Suppressor macrophage treated with lipopolysaccharide for 4 hours (primary cell): ENCODE measurements around the gene MS4A12.
A peak's percentile ranks its signal among the peaks of the same experiment; 100 is the strongest.
"Not testable (repeated sequence)": the region's sequence is repeated elsewhere in the genome, so short reads cannot be mapped to it uniquely, and the experiment has no call there.

ENCODE experiments used
- DNase-seq: peaks from one replicate; pipeline ENCODE4 v3.0.0-alpha.2; 2020

The MS4A12 gene, protein sequence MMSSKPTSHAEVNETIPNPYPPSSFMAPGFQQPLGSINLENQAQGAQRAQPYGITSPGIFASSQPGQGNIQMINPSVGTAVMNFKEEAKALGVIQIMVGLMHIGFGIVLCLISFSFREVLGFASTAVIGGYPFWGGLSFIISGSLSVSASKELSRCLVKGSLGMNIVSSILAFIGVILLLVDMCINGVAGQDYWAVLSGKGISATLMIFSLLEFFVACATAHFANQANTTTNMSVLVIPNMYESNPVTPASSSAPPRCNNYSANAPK

DNA sequence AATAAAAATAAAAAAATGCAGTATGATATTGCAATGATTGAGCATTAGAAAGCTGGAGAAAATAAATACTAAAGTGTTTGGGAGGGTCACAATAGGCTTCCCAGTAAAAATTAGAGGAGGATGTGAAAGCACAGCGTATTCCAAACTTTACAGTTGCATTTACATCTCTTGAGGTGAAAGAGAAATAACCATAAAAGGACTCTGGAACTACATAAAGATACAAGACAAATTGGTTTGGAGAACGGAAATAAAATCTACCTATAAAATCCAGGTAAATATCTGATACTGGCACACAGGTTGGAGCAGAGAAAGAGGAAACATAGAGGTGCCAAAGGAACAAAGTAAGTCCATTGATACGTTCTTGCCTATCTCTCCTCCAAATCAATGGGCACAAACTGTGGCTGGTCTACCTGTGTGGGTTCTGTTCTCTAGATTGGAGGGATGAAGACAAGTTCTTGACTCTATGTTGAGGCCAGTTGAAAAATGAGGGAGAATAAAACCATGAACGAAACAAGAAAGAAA lies at the start of gene MS4A12:
MS4A12 (plus strand) TSS at position 291 of the 522 bp plus-strand sequence. CDS start 4,541 bp downstream, outside the sequence.
- no peak for DNase-seq

DNA sequence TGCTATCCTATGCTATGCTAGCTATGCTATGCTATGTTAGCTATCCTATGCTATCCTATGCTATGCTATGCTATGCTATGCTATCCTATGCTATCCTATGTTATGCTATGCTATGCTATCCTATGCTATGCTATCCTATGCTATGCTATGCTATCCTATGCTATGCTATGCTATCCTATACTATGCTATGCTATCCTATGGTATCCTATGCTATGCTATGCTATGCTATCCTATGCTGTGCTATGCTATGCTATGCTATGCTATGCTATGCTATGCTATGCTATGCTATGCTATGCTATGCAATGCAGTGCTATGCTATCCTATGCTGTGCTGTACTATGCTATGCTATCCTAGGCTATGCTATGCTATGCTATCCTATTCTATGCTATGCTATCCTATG lies 45.5 kb upstream of the MS4A12 start:
- no peak for DNase-seq

DNA sequence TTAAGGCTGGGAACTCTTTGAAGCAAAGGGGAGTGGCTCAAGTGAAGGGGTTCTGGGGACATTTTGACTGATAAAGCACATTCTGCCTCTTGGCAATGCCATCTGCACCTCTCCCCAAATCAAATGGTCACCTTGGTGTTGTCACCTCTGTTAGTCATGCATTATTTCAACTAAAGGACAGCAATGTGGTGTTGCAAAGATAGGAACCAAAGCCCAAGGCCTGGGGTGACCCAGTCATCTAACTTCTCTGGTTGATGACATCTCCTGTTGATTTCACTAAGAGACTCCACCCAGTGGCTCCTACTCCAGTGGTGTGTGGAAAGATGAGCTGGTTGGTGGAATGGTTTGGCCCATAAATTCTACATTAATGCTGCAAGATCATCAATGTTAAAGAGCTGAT lies 44.7 kb upstream of the MS4A12 start:
- peak; percentile 45 for DNase-seq

DNA sequence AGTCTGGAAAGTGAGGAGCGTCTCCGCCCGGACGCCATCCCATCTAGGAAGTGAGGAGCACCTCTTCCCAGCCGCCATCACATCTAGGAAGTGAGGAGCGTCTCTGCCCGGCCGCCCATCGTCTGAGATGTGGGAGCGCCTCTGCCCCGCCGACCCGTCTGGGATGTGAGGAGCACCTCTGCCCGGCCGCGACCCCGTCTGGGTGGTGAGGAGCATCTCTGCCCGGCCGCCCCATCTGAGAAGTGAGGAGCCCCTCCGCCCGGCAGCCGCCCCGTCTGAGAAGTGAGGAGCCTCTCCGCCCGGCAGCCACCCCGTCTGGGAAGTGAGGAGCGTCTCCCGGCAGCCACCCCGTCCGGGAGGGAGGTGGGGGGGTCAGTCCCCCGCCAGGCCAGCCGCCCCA lies 41.4 kb upstream of the MS4A12 start:
- not testable (repeated sequence) for DNase-seq

DNA sequence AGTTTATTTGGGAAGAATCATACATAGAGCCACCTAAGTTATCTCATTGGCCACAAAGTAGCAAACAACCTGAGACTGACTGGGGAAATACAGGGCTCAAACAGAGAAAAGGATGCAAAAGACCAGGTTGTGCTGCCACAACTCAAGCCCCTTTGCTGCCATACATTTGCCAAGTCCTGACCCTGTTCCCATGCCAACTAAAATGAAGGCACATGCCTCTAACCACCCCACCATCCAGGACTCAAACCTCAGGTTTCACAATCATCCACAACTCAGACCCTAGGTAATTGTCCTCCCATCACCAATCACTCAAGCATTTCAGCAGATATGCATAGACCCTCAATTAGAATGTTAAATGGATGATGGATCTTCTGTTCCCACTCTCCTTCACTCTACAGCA lies 38.4 kb upstream of the MS4A12 start:
- DNase-seq, result no peak

DNA sequence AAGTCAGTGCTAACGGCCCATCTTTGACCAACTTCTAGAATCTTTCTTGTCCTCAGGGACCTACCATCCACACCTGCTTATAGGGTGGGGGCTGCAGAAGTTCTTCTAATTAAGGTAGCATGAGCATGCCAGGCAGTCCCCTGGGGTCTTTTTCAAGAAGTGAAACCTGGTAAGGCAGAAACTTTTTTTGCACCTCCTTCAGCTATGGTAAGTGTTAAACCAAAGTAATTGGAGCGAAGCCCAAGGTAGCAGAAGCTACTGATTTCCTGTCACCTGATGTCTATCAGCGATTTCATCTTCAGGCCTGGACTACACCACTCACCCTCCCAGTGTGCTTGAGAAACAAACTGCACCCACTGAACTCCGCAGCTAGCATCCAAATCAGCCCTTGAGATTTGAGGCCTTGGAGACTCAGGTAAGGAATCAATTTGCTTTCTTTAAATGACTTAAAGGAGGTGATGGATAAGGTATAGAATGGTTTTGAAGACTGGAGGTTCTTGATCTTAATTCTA lies 37.0 kb upstream of the MS4A12 start, which contains the start of gene MS4A1:
MS4A1 (plus strand) TSS at position 317 of the 512 bp plus-strand sequence. CDS start 6,528 bp downstream, outside the sequence.
- no peak for DNase-seq

DNA sequence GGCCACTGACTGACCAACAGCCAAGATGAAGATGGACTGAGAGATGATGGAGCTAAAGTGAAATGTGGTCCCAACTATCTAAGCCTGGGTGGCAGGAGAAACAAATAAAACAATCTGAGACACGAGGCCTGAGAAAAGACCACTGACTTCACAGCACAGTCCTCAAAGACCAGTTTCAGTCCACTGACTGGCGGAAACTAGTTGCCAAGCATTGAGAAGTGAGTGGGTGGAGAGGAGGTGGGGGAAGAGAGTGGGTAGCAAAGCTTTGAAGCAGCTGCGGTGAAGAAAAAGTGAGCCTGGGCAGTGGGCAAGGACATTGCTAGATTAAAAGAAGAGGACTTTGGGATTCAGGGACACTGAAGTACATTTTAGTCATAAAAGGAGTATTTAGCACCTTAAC lies 35.0 kb upstream of the MS4A12 start:
- DNase-seq, result no peak

DNA sequence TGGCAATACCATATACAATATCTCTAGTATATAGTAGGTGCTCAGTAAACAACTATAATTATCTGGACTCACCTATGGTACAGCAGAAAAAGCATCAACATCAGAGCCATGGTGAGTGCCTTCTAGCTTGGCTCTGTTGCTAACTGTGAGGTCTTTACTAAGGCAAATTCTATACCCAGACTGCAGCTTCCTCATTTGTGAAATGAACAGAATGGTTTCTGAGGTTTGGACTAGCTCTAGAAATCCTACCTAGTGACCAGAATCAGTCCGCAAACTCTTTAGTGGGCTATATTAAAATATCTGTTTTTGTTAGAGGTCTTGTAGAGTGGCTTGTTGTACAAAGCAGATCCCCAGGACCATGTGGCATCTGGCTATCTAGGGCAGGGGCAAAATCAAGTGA lies 33.2 kb upstream of the MS4A12 start:
- DNase-seq, result no peak

DNA sequence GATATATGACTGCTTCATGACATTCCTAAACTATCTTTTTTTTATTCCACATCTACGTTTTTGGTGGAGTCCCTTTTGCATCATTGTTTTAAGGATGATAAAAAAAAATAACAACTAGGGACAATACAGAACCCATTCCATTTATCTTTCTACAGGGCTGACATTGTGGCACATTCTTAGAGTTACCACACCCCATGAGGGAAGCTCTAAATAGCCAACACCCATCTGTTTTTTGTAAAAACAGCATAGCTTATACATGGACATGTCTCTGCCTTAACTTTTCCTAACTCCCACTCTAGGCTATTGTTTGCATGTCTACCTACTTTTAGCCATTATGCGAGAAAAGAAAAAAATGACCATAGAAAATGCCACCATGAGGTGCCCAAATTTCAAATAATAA lies 23.7 kb upstream of the MS4A12 start:
- DNase-seq, result no peak

DNA sequence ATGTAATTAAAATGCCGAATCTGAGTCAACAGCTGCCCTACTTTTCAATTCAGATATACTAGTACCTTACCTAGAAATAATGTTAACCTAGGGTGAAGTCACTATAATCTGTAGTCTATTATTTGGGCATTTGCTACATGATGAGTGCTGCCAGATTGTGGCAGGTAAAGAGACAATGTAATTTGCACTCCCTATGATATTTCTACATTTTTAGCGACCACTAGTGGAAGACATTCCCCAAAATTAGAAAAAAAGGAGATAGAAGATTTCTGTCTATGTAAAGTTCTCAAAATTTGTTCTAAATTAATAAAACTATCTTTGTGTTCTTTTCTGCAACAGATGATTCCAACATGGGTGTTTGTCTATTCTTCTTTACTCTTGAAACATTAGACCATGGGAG lies 22.9 kb upstream of the MS4A12 start:
- no peak for DNase-seq

DNA sequence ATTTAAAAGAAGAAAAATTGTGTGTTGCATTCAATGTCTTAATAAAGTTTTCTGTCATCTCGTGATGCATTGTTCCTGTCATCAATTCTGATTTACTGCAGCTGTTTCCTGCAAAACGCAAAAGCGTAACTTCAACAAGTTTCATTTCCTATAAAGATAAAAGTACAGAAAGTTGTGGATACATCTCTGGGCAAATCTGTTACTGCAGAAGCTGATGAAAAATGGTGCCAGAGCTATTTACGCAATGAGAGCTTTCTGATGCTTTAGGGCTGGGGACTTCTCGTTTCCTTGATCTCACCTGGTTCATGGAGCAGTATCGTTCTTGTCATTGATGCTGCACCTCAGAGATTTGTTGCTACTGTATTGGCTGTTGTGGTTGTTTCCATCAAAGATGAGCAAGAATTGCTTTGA lies 15.5 kb upstream of the MS4A12 start:
- DNase-seq, result peak; percentile 62

DNA sequence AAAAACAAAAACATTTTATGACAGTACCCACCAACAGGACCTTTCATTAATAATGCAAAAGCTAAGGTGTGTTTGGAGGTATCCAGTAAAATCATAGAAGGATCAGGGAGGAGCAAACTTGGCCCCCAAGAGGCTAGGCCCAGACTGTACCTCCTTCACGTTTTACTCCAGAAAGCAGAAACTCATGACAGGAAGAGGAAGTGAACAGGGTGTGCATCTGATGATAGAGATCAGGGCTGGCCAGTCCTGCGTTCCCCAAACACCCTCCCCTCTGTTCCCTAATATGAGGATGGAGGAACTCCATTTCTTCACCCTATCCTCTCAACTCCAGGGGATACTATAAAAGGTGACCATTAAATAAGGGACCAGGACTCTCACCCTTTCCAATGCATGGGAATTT lies 10.2 kb upstream of the MS4A12 start:
- DNase-seq, result no peak

DNA sequence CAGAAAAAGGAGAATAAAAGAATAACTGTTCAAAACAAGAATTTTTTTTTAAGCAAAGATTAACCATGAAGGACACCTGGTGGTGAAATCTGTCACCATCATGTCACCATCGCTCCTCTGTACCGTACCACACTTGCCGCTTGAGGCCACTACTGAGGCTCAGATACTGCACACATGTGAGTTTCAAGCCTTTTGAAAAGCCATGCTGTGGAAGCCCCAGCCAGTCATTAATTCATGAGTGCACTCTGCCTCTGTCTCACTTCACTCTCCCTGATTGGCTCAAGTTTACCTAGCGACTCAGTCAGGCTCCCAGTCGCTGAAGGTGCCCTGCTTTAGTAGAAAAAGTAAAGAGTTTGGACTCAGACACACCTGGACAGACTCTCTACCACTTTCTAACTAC lies 6.6 kb upstream of the MS4A12 start:
- DNase-seq, result peak; percentile 56

DNA sequence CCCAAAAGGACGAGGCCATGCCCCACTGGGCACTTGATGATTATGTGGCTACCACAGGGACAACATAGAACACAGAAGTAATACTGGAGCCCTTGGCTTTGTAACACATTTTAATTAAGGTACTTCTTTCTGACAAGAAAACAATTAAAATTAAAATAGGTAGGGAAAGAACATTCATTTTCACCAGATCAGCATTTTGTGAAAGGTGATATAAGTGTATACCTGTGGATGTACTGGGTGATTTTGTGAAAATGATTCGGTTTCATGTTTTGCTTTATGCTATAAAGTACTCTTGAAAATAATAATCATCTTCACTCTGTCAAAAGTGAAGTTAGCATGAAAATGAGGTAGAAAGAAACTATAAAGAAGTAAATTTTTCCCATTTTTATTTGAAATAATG lies 876 bp downstream of the MS4A12 start:
- no peak for DNase-seq

DNA sequence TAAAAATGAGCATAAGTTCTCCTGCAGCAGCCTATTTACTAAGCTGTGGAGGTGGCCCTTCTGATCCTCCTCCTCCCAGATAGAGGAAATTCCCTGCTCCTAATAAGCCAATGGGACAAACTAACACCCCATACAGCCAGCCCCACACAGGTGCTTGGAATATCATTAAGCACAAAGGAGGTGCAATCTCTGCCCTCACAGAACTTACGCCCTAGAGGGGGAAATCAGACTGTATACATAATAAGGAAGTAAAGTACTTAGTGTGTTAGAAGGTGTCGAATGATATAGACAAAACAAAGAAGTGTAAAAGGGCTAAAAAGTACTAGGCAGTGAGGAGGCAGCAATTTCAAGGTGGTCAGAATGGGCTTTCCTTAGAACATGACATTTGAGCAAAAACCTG lies 5.8 kb downstream of the MS4A12 start:
- no peak for DNase-seq

DNA sequence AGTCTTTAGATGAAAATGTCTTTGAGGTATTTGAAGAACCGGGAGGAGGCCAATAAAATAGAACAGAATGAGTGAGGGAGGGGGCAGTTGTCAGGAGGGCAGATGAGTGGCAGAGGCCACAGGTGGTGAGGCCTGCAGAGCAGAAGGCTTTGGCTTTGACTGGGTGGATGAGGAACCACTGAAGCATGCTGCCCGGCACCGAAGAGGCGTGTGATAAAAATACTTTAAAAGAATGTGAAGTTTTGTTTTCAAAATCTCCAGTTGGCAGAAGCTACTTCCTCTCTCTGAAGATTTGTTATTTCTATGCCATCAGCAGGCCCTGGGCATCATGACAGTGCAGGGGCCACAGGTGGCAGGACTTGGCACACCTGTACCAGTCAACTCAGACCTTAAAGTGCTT lies 6.3 kb downstream of the MS4A12 start:
- peak; percentile 67 for DNase-seq

DNA sequence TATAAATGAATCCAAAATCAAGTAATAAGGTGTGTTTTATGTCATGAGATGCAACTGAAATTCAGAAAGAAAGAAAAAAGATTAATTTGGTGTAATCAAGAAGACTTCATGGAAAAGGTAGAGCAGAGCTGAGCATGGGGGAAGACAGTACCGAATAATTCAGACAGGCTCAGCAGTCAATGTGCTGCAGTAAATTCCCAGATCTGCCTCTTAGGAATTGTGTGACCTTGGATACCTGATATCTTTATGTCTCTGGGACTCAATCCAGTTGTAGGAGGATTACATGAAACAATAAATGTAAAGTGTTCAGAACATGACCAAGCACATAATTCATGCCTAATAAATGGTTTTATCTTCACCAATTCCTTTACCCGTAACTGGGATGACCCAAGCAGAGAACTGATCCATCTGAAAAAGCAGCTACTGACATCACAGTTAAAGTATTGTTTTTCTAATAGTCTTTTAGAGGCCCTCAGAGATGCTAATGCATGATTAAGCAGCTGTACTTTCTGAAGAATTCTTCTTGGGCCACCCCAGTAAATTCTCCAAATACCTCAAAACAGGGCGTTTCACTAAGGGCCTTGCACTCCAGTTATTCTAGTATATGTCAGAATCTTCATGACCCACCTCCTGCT lies 7.8 kb downstream of the MS4A12 start:
- no peak for DNase-seq

DNA sequence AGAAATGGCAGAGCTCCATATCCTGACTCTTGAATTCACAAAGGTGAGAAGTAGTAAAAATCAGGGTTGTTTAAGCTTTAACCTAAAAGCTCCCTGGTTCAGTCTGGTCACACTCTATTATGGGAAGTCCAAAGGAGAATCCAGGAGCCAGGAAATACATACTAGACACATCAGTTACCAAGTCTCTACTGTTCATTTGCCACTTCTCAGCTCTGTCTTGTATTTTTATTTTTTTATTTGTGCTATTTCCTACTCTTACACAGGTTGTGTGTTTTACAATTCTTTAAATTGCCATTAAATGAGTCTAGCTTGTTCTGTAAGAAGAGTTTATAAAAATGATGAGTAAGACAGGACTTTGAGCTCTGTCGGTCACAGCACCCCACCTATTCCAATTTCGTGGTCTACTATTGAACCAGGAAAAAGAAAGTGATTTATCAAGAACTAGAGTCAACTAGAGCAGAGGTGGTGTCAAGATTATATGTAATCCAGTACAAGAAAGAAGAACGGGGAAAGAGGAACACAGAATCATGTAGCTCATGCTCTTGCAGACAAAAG lies 9.7 kb downstream of the MS4A12 start:
- DNase-seq, result no peak

DNA sequence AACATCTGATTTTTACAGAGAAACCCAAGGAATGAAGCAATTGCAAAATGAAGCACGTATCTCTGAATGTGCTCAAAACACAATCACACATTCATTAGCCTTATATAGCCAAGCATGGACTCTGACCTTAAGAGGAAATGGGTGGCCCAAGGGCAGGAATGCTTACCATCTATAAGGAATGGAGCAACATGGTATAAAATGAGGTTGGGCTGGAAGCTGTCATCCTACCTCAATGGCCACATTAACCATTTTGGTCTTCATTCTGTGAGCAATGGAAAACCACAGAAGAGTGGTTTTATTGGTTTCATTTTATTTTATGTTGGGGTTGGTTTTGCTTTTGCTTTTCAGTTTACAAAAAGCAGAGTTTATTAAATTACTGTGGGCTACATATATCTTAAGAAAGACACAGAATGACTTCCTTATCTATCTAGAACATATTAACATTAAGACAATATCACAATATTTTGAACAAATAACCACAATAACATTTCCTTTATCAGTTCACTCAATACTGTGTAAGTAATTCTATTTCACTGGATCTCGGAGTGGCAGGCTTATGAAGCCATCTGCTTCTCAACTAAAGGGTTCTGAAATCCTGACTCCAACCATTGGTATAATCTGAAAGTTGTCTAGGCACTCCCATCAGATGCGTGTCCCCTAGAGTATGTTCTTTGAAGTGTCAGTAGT lies 11.8 kb downstream of the MS4A12 start:
- DNase-seq, result peak; percentile 37

DNA sequence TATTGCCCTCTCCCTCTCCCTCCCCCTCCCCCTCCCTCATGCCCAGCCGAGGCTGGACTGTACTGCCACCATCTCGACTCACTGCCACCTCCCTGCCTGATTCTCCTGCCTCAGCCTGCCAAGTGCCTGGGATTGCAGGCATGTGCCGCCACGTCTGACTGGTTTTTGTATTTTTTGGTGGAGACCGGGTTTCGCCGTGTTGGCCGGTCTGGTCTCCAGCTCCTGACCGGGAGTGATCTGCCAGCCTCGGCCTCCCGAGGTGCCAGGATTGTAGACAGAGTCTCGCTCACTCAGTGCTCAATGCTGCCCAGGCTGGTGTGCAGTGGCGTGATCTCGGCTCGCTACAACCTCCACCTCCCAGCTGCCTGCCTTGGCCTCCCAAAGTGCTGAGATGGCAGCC lies 17.0 kb downstream of the MS4A12 start:
- not testable (repeated sequence) for DNase-seq

DNA sequence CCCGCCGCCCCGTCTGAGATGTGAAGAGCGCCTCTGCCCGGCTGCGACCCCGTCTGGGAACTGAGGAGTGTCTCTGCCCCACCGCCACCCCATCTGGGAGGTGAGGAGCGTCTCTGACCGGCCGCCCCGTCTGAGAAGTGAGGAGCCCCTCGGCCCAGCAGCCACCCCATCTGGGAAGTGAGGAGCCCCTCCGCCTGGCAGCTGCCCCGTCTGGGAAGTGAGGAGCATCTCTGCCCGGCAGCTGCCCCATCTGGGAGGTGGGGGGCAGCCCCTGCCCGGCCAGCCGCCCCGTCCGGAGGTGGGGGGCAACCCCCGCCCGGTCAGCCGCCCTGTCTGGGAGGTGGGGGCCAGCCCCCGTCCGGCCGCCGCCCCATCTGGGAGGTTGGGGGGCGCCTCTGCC lies 17.6 kb downstream of the MS4A12 start:
- DNase-seq, result not testable (repeated sequence)

DNA sequence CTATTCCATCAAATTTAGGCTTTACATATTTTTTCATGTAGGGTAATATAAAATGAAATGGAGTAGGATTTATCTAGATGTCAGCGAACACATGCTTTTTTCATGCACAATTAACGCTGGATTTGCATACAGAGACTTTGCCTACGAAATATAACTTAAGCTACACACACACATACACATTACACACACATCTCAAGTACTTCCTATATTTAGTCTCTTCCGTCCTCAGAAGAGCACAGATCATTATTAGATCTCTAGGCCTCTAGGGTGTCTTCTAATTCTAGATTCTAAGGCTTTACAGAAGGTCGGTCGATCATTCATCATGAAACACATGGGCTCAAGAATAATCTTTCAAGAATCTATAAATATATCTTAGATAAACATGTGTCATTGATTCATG lies 18.8 kb downstream of the MS4A12 start:
- DNase-seq, result no peak

DNA sequence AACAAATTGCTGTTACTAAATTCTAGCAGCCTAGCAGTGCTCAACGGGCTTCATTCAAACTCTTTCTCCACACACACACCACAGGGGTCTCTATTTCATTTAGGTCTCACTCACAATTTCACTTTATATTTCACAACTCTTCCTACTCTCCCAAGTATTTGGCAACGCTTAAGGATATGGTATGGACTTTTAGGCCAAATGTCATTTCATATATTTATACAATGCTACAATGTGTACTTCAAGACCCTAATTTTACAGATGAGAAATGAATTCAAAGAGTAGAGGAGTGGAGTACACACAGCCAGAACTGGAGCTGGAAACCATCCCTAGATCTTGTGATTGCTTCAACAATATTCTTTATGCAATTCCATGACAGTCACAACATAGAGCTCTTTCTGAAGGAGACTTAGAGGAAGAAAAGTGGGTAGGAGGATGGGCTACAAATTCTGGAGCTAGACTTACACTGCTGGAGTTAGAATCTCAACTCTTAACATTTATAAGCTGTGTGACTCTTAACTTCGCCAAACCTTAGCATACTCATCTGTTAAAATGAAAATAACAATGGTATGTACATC lies 20.2 kb downstream of the MS4A12 start:
- DNase-seq, result no peak
